HG02852 (cell line): Measurements from ENCODE around the gene HOXA4.

Experiments
- ATAC-seq: cut with Tn5 transposase; IDR thresholded peaks from one replicate; pipeline ENCODE4 v1.9.1; 2021; ENCODE audit warnings: mild to moderate bottlenecking, moderate library complexity; ENCODE audit not compliant: unreplicated experiment

HOXA4 gene

DNA sequence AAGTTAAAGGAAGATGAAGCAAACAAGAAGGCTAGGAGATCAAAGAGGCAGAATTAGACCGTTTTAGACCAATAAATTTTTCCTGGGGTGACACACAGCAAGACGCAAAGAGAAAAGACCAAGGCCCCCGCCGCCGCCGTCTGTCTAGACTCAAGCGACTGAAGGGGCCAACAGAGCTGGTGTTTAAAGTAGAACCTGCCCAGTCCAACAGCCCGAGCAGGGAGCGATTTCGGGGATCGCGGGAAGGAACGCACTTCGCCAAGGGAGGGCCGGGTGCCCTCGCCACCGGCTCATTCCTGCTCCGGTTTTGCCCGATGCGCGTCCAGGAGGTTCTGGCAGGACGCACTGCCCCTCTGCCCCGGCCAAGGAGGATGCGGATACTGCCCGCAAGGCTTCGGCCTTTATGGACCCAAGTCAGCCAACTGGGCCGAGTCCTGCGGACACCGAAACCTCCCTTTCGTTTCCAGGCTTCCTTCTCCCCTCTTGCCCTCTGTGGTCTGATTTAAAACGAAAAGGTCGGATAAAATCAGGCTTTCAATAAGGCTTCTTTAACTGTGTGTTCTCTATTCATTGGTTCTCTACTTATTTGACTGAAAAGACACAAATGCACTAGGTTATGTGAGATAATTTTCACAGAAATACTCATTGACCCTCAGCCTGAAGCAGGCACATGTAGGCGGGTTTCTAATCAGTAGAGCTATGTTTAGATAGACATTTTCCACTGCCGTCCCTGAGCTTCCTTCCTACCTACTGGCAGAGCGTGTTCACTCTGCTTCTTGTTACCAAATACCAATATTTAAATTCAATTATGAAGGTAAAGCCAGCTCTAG, 28.1 kb upstream of the HOXA4 start:
- no peak for ATAC-seq

DNA sequence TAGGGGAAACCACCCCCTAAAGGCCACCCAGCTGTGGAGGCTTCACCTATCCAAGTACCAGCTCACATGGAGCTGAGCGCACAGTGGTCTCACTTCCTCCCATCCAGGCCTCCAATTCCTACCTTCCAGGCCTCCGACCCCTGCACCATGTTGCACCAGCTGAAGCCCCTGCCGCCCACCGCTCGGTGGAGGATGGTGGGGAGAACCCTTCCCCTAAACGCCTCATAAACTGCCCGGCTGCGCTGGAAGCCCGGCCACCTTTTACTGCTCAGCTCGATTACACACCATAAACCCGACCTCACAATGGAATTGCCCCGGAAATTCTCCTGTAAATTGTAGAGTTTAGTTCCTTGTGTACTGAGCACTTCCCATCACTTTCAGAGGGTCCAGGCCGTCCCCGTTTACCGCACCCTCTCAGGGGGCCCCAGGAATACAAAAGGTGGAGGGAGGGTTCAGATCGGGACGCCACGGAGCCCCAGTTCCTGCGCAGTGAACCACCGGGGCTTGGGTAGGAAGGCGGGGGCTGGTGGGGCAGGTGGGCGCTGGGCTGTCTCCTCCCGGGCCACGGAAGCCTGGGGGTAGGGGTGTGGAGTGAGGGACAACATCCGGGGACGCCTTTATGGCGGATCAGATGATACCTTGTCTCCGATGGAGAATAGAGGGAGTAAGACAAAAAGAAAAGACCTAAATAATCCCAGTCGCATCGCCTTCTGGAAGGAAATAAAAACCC, 27.3 kb upstream of the HOXA4 start:
- ATAC-seq = no peak

DNA sequence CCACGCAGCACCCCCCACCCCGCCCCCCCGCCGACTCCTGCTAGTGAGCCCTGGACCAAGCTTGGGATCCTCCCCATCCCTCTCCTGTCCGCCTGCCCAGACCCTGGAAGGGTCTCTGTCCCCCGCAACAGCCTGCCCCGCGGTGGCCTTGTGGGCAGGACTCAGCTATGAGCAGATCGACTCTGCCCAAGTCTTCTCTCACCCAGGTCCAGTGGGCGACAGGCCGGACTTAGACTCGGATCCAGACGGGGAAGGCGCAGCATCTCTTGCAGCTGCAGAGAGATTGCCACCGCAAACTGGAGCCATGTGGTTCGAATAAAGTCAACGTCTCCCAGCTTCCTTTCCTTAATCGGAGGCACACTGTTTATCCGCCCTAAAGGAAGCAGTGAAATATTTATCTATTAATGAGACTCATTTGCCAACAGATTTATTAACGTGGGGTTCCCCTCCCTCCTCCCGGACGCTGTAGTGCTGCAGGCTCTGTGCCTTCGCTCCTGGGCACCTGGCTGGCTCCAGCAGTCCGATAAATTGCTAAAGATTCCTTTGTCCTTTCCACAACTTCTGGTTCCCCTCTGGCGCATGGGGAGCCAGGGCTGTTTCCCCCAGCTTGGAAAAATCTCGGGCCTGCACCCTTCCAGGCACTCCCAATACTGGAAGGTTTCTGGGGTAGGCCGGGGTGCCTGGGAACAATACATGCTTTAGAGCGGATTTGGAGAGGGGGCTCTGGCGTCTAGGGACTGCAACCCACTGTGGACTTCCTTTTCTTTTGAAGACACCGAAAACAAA, 26.6 kb upstream of the HOXA4 start:
- no peak for ATAC-seq

DNA sequence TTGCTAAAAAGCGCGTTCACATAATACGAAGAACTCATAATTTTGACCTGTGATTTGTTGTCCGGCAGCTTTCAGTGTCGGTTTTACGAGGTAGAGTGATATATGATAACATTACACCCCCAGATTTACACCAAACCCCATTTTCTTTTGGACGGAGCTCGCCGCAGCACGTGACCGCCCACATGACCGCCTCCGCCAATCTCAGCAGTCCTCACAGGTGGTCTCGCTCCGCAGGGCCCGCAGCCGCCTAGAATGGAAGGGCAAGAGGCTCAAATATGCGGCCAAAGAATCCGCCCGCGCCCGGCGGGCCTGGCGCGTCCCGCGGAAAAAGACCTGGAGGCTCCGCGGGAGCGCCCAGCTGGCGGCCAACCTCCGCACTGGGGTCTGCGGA, 25.9 kb upstream of the HOXA4 start, which contains the start of gene HOXA7:
TSS of gene HOXA7 (minus strand) at position 168 of the 391 bp plus-strand sequence. CDS start at position 38, 130 bp downstream.
- no peak for ATAC-seq

DNA sequence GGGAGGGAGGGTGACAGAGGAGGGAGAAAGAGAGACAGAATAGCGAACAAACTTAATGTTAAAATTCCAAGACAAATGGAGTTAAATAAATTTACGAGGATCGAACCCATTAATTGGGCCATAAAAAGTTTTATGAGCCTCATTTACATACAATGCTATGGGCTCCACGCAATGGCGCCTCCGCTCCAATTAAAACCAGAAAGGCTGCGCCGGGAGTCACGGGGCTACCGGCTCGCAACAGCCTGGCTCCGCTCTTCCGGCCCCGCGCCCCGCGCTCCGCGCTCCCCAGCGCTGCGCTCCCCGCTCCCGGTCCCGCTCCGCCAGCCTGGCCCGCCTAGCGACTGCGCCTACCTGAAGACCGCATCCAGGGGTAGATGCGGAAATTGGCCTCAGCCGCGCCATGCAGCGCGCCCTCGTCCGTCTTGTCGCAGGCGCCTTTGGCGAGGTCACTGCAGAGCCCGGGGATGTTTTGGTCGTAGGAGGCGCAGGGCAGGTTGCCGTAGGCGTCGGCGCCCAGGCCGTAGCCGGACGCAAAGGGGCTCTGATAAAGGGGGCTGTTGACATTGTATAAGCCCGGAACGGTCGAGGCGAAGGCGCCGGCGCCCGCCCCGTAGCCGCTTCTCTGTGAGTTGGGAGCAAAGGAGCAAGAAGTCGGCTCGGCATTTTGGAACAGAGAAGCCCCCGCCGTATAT, 25.4 kb upstream of the HOXA4 start:
- ATAC-seq = no peak

DNA sequence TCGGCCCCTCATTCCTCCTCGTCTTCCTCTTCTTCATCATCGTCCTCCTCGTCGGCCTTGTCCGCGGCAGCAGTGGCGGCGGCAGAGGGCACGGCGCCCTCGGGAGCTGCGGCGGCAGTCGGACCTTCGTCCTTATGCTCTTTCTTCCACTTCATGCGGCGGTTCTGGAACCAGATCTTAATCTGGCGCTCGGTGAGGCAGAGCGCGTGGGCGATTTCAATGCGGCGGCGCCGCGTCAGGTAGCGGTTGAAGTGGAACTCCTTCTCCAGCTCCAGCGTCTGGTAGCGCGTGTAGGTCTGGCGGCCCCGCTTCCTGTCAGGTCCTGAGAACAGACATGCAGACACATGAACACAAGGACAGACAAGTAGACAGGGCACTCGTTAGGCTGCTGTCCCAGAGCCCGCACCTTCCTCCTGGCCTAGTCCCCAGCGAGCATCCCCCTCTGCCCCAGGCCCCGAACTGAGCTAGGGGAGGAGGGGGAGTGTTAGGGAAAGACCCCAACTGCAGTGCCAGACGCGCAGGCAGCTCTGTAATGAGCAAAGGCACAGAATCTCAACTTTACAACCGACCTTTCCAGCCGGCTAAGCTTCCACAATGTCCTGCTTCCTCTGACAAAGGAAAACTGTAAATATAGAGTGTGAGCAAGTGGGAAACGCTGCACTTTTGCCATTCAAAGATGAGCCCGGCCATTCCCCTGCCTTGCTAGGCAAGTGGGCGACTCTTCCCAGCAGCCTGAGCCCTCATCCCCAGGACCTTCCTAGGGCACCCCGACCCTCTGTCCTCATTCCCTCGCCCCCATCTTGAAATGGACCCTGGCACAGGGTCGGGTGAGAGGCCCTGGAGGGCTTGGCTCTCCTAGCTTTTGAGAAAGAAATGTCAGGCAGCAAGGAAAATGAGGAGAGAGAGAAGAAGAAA, 24.6 kb upstream of the HOXA4 start:
- no peak for ATAC-seq

DNA sequence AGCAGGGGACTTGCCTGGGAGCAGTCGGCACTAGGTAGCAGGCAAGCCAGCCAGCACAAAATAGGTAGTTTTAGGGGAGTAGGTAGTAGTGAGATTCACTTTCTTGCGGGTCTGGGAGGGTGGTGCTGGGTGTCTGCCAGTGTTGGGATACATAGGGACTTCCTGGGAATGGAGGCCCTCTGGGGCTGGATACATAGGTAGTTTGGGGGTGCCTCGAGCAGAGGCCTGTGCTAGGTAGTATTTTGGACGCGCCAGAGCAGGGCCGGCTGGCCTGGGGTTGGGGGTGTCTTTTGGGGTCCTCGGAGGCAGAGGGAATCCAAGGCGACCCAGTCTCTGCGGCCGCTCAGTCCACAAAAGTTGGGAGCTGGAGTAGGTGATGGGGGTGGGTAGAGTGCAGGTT, 23.8 kb upstream of the HOXA4 start:
- ATAC-seq = no peak

DNA sequence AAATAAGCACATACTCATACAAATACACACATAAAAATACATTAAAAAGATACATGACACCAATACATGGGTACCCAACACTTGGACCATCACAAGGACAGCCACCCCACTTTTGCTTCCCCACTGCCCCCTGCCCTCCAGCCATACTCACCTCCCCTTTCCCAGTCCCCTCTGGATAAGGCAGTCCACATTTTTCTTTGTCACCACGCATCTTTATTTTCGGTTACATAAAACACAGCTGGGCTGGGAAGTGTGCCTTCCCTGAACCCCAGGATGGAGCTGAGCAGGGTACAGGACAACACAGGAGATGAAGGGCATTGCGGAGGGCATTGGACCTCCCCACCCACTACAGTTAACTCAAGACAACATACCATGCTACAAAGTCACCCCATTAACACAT, 23.0 kb upstream of the HOXA4 start:
- no peak for ATAC-seq

DNA sequence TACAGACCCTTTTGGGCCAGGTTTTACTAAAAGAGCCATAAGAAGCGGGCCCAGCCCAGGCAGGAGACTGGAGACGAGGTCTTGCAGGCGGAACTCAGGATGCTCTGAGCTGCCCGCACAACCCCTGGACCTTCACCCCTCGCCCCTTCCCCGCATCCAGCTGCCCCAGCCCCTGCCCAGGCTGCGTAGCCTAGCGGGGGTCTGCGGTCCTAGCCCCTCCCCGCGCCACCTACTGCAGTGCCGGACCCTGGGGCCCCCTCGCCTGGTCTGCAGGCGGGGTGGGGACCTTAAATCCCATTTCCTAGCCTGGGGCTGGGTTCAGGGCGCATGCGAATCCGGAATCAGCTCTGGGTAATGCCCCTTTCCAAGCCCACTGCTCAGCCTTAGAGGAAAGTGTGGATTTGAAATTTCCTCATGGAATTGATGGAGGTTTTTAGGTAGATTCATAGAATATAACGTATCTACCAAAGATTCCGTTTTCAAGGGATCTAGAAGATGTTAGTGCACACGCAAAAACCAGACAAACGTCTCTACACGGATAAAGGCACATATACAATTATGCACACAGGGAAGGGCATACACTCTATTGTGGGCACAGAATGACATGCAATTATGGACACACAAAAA, 22.4 kb upstream of the HOXA4 start:
- ATAC-seq = no peak

DNA sequence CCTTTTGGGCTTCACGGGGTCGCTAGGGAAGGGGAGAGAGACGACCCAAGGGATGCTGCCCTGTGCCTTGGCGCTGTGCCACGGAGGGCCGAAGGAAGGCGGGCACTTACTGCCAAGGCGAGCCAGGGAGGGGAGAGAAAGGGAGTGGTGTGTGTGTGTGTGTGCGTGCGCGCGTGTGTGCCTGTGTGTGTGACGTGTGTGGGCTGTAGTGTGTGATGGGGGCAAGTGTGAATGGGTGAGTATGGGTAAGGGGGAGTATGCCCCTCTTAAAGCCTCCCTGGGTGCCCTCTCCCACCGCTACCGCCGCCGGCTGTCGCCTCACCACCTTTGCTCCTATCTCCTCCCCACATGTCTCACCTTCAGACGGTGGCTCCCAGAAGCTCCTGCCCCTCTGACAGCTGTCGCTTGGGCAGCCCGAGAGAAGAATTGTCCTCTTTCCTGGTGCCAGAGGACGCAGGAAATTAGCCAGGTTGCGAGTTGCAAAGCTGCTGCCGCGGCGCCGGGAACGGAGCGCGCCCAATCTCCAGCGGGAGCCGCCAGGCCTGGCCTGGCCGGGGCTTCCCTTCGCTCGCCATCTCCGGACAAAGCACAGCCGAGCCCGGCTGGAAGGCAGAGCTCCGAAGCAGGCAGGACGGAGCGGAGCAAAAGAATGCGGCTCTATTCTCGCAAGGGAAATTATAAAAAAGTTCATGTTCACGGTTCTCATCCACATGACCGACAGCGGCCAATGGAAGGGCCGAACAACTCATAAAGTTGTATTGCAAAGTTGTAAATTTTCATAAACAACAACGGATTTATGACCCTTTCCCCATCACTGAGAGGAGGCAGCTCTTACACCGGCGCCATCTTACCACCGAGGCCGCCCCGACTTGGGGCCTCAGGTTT, 21.6 kb upstream of the HOXA4 start, which contains the start of gene HOXA3:
TSS of gene HOXA3 (minus strand) at position 653 of the 885 bp plus-strand sequence. CDS start 41,943 bp downstream, outside the sequence.
- no peak for ATAC-seq

DNA sequence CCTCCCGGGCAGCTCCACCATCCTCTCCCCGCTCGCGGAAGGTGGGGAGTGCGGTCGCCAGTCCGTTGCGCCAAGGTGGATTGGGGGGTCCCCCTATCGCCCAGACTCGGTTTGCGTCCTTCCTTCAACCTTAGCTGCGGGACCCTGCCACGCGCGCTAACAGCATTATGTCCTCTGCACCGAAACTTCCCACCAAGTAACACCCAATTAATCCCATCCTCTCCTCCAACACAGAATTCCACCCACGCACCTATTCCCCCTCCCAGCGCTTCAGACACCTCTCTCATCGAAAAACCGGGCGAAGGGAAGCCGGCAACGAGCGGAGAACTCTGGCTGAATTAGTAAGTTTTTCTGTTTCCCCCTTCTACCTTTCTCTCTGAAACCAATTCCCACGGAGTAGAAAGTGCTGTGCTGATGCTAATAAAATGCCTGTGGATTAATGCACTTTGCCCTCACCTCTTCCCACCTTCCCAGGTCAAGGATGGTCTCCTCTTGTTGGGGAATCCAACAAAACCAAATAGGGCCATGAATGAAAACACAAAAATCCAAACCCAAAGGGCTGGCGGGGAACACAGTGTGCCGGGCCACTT, 20.9 kb upstream of the HOXA4 start:
- ATAC-seq = no peak

DNA sequence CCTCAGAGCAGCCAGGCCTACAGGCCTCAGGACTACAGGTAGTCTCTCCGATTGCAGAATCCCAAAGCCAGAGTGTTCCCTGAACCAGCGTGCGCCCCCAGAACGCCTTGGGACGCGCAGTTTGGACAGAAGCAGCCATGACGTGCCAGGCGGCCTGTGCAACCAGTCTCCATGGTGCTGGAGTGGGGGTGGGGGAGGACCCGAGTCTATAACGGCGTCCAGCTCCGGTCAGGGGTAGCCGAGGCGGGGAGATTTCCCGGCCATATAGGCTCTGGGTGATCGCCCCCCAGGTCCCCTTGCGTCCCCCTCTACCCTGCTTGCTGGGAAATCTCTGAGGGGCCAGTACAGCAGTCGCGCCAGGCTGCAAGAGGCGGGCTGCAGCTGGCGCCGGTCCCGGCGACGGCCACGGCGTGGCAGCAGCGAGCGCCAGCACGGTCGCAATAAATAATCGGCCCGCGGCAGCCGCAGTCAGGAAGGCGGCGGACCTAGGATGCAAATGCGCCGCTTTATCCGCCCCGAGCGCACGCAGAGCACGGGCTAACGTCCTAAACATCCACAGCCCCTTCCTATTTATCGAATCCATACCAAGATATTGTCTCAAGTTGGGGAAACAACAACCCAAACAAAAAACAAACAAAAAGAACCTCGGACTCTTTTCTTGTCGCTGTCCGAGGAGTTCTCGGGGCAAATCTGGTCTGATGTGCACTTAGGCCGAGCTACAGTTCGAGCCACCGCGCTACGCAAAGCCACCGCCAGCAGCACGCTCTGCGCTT, 20.2 kb upstream of the HOXA4 start:
- peak; percentile 79 for ATAC-seq

DNA sequence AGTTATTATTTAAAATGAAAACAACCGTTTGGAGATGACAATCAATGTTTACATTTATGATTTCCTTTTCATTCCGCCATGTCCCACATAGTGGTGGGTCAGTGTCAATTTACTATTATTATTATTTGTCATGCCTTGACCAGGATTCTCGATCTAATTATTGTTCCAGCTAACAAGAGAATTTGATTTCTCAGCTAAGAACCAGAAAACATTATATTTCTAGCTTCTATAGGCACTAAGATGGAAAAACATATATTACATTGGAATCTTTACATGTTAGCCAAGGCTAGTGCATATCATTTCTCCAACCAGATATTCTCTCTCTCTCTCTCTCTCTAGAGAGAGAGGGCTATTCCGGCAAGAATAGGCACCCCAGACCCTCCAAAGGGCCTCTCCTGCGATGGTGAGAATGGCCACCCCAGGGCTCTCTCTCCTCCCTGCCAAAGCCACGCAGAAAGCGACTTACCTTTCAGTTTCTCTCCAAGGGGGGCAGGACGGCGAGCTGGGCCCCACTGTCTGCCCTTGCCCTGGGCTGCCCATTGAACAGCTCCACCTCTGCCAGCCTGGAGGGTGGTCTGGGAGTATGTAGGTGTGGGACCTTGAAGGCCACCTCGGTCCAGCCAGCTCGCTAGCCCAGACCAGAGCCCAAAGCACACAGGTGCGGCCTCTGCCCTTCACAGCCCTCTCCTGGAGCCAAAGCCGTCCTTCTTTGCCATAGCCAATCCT, 19.4 kb upstream of the HOXA4 start:
- ATAC-seq = no peak

DNA sequence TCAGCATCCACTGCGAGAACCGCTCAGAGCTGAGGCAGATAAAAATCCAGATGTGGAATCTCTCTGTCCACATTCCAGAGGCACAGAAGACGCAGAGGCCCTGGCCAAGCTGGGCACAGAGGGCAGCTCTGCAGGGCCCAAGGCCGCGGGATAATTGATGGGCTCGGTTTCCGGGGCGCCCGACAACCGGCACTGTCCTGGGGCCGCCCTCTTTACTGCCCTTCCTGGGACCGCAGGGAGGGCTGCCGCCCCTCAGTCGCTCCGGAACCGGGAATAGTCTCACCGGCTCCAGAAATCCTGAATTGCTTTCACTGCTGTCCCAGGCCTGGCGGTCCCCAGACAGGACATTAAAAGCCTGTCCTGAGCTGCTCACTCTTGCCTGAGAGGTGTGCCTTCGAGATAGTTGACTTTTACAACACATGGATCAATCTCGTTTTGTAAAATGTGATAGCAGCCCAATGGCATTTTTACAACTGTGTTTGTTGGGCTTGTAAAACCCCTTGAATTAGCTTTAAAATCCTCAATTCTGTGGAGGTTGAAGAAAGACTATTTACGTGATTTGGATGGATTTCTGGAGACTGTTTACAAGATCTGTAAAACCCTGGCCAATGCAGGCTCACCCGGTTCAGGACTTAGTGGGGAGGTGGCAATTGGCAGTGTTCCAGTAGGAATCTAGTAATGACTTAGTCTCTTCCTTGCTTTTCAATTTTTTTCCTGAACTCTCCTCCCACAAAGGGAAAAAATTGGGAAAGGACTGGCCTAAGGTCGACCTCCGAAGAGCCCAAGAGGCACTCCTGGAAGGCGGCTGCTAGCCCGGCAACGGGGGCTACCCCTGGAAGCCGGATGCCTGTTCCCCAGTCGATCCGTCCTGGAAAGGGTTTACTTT, 18.4 kb upstream of the HOXA4 start:
- ATAC-seq = no peak

DNA sequence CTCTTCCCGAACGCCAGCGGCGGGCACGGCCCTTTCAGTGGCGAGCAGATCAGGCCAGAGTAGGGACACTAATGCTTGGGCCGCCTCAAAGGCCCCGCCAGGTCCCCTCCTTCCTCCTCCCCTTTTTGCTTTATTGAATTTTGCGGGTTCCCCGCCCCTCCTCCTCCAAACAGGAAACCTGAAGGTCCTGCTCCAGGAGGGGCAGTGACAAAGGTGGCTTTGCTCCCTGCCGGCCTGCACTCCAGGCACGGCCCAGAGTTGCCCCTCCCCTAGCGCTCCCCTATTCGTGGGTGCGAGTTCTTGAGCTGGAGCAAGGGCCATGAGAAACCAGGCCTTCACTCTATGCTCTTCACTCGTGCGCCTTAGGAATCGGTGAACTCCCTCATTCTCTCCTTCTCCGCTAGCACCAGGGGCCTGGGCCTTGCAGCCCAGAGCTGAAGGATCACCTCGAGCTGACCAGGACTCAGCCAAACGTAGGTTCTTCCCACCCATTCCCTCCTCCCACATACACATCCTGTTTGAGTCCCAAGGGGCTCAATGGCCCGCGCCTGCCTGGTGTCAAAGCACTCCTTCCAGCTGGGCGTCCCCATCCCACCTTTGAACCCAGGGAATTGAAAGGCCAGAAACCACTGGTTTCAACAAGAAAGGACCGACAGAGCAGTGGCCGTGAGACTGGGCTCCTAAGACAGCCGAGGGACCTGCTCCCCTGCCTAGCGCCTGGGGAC, 17.6 kb upstream of the HOXA4 start:
- no peak for ATAC-seq
